ENCODE data around the gene TESK2.

TESK2 gene

GRCh38 chr1:45299981-45300668, 190.8 kb downstream of the TESK2 start:
- peak; percentile 38 for DNase-seq

DNA sequence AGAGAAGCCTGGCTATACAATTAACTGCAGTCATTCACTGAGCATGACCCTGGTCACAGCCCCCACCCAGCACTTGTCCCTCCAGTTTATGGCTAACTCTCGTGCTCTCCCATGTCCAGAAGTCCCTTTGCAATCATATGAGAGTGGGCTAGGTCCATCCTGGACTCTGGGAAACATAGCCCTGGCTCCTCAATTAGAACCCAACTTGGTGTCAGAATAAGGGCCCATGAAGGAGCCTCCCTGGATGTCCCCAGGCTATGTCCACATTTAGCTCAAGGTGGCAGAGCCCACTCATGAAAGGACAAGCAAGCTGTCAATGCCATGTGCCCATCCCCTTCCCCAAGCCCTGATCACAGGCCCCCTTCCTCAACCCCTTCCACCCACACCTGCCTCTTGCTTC, 191.7 kb downstream of the TESK2 start:
- DNase-seq: no peak

DNA sequence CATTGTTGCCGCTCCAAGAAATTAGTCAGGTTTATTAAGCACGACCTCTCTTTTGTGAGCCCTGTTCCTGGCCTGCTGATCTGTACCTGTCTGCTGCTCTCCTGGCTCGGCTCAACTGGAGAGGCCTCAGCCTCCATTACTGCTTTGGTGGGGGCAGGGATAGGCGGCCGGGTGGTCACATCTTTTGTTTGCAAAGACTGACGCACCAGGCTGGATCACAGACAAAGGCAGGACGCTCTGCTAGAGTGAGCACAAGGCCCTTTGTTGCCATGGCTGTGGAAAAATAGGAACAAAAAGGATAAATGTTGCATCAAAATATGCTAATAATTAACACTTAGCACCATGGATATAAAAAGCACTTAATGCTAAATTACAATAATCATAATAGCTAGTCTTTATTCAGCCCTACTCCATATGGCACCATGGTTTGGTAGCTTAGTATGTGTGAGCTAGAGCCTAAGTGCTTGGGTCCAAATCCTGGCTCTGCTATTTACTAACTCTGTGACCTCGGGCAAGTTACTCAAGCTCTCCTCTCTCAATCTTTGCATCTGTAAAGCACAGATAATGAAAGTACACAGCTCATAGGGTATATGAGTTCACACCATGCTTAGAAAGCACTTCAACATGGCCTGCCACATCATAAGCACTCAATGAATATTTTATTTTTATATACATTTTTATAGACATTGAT, 193.2 kb downstream of the TESK2 start:
- no peak for DNase-seq

Measured in COR-L47 (cell line).